GM12891 (cell line): ENCODE results near the gene CAB39.
A peak's percentile ranks its signal among the peaks of the same experiment; 100 is the strongest.

ENCODE experiments used
- DNase-seq: peaks from one replicate; pipeline ENCODE4 v3.0.0; 2011; ENCODE audit warnings: low spot score; ENCODE audit not compliant: insufficient read length
- FAIRE-seq: peaks from 2 replicates; lab custom pipeline; 2011; peaks lifted over from hg19 to GRCh38; lab: Jason Lieb, UNC
- PAX5 ChIP-seq: IDR thresholded peaks from 2 replicates; pipeline ENCODE4 v1.6.1; 2011; ENCODE audit warnings: low read length, moderate library complexity, mild to moderate bottlenecking; ENCODE audit not compliant: insufficient read depth, severe bottlenecking
- POLR2A ChIP-seq: IDR thresholded peaks from 2 replicates; pipeline ENCODE4 v1.6.1; 2011; ENCODE audit warnings: low read depth, low read length, control low read depth
- POLR2AphosphoS5 ChIP-seq: IDR thresholded peaks from 2 replicates; pipeline ENCODE4 v1.6.1; 2011; ENCODE audit warnings: low read depth, low read length, control low read depth
- POU2F2 ChIP-seq: IDR thresholded peaks from 2 replicates; pipeline ENCODE4 v1.6.1; 2011; ENCODE audit warnings: low read depth, mild to moderate bottlenecking, control low read depth, low read length, moderate library complexity
- SPI1 ChIP-seq: IDR thresholded peaks from 2 replicates; pipeline ENCODE4 v1.6.1; 2011; ENCODE audit warnings: low read depth, low read length, control low read depth
- TAF1 ChIP-seq: IDR thresholded peaks from 2 replicates; pipeline ENCODE4 v1.6.1; 2011; ENCODE audit warnings: low read depth, low read length, control low read depth

The CAB39 gene

DNA sequence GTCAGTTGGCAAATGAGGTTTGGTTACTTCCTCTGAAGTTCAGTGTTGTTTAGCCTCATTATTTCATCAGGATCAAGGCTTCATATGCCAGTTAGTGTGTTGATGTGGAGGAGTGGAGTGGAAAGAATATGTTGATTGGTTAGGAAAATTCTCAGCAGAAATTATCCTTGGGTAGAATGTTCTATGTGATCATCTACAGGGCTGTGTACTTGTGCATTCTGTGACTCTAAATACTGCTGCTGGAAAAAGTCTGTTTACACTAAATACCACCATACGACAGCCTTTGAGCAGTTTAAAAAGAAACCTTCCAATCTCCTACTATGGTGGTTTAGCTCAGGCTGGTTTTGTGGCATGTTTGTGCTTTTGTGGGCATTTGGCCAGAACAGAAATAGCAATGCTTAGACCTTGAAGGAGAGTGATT is 25.8 kb downstream of the CAB39 start:
- DNase-seq = no peak
- FAIRE-seq = peak; percentile 76
- TF ChIP-seq POU2F2 = no peak
- no peak for TF ChIP-seq TAF1
- no peak for TF ChIP-seq PAX5

DNA sequence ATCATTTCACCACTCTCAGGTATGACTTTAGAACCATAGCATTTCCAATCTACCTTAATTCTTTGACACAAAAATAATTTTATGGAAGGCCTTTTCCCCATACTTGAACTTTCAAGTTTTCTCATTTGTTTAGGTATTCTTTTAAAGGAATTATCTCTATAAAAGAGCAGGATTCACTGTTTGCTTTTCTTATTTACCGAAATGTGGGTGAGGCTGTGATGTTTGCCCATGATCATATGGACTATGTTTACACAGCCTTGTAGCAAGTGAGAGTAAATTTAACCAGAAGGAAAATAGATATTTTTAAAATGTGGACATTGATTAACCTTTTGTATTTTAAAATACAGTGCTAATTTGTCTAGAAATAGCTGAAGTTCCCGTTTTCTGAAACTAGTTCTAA is 26.3 kb downstream of the CAB39 start:
- DNase-seq = no peak
- no peak for FAIRE-seq
- TF ChIP-seq POLR2AphosphoS5 (no peak), PAX5 (no peak), POU2F2 (no peak), SPI1 (no peak), POLR2A (no peak), TAF1 (no peak)

DNA sequence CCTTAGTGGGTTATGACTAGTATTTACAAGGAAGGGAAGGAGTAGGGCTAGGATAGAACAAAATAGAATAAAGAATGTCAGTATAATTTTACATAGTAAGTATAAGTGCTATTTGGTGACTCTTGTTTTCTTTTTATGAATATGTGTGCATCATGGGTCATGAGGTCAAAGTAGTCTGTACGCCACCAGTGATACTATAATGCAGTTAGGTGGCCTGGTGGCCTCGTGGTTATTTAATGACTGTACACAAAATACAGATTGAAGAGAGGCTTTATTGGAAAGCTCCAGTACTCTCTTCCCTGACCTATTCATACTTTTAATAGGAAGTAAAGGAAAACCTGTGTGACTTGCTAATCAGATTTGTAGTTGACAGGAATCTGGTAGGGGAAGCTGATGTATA is 27.3 kb downstream of the CAB39 start:
- TF ChIP-seq SPI1 = no peak
- no peak for TF ChIP-seq POLR2A
- no peak for TF ChIP-seq PAX5
- no peak for TF ChIP-seq TAF1
- TF ChIP-seq POU2F2 = no peak
- no peak for TF ChIP-seq POLR2AphosphoS5
- no peak for FAIRE-seq

GRCh38 chr2:230742781-230743180 is 30.1 kb downstream of the CAB39 start:
- TF ChIP-seq POLR2AphosphoS5 (no peak), TAF1 (no peak), SPI1 (no peak)
- FAIRE-seq (no peak), DNase-seq (no peak)

More for the DNA sequence above, 27.3 kb downstream of the CAB39 start:
- no peak for DNase-seq

DNA sequence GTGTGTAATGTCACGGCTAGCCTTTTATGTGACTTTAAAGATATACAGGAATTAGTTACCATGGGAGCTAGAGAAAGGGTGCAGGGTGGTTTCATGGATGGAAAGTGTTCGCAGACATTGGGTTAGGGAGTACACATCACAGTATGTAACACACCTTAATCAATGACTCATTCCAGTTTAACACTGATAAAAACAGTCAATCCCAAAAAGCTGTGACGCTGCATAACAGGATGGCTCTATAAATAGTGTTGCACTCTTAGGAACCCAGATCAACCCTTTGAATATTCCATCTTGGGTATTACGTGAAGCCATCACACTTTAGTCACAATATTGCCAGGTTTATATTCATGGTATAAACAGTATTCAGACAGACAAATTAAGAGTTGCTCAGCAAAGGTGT is 33.6 kb downstream of the CAB39 start:
- no peak for TF ChIP-seq TAF1
- no peak for TF ChIP-seq PAX5
- TF ChIP-seq POLR2A = no peak
- no peak for TF ChIP-seq POU2F2
- TF ChIP-seq SPI1 = no peak
- no peak for TF ChIP-seq POLR2AphosphoS5
- FAIRE-seq = peak; percentile 66

DNA sequence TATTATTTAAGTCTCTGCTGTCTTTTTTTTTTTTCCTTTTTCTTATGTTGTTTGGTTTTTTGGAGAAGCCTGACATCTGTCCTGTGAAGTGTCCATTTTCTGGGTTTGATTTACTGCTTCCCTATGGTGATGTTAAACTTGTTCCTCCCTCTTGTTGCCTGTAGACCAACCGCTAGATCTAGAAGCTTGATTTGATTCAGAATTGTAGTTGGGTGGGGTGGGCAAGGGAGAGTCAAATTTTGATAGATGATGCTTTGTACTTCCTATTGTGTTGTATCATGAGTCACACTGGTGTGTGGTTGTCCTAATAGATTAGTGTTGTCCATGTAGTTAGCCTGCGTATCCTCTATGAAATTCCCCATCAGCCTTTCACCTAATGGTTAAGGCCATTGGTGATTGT is 35.4 kb downstream of the CAB39 start:
- DNase-seq (no peak), FAIRE-seq (peak; percentile 26)
- TF ChIP-seq POU2F2 = no peak
- no peak for TF ChIP-seq SPI1
- no peak for TF ChIP-seq TAF1
- TF ChIP-seq POLR2AphosphoS5 = no peak
- TF ChIP-seq PAX5 = no peak
- TF ChIP-seq POLR2A = no peak

More for the DNA sequence above, 33.6 kb downstream of the CAB39 start:
- no peak for DNase-seq

- no peak for DNase-seq
- no peak for FAIRE-seq
- no peak for TF ChIP-seq SPI1
- TF ChIP-seq POLR2A = no peak
- no peak for TF ChIP-seq PAX5
- no peak for TF ChIP-seq POU2F2
- no peak for TF ChIP-seq POLR2AphosphoS5
- TF ChIP-seq TAF1 = no peak
Measured at GRCh38 chr2:230749111-230749510, 36.5 kb downstream of the CAB39 start.

GRCh38 chr2:230751062-230751461 is 38.4 kb downstream of the CAB39 start:
- FAIRE-seq (peak; percentile 90), DNase-seq (peak; percentile 12)
- TF ChIP-seq PAX5 (no peak), POU2F2 (no peak), SPI1 (no peak), POLR2A (no peak), TAF1 (no peak), POLR2AphosphoS5 (no peak)

DNA sequence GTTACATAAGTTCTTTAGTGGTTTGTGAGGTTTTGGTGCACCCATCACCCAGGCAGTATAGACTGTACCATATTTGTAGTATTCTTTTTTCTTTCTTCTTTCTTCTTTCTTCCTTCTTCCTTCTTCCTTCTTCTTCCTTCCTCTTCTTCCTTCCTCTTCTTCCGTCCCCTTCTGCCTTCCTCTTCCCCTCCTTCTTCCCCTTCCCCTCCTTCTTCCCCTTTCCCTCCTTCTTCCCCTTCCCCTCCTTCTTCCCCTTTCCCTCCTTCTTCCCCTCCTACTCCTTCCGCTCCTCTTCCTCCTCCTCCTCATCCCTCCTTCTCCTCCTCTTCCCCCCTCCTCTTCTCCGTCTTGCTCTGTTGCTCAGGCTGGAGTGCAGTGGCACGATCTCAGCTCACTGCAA is 41.6 kb downstream of the CAB39 start:
- no peak for DNase-seq
- TF ChIP-seq SPI1 (no peak), TAF1 (no peak), POLR2AphosphoS5 (no peak), POU2F2 (no peak), PAX5 (no peak)
- no peak for FAIRE-seq

DNA sequence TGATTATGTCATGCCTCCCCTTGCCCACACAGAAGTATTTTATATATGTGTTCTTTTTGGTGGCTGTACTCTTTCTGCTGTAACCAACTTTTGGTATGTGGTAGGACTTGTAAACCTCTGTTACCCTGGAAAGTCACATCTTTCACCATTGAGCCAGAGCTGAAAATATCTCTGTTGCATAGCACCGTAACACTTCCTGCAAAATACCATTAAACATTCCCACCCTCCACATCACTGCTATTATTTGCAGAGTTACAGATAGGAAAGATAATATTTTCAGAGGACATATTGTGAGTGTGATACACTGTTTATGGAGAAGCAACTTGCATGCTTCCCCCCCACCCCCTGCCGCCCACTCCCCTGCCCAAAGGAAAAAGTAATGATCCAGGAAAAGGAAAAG is 44.8 kb downstream of the CAB39 start:
- FAIRE-seq = no peak
- no peak for DNase-seq
- TF ChIP-seq POLR2AphosphoS5 (no peak), POLR2A (no peak), PAX5 (no peak), POU2F2 (no peak), SPI1 (no peak), TAF1 (no peak)
